ENCODE measurements around the gene PDE1A.

- TF ChIP-seq CTCF (IDR thresholded peaks at IDR 0.05) (no peak), POLR2A (IDR thresholded peaks at IDR 0.05) (no peak)
Measured at GRCh38 chr2:182412858-182413257, 14.0 kb downstream of the PDE1A start.

Data from uterus (tissue), 2 donors.